NCI-H187 treated with DMSO at 0.1 percent for 48 hours (cell line): ENCODE data around the gene CYSTM1.
"Not testable (repeated sequence)": the region's sequence is repeated elsewhere in the genome, so short reads cannot be mapped to it uniquely, and the experiment has no call there.

ENCODE experiments used
- DNase-seq: peaks from one replicate; lab custom pipeline; 2025; lab: John Stamatoyannopoulos, UW

The CYSTM1 gene

GRCh38 chr5:140178086-140178410 lies 3.1 kb downstream of the CYSTM1 start:
- DNase-seq, result no peak

GRCh38 chr5:140178482-140179116 lies 3.6 kb downstream of the CYSTM1 start:
- DNase-seq, result no peak

- no peak for DNase-seq
Observed at GRCh38 chr5:140181002-140181483, 6.1 kb downstream of the CYSTM1 start.

GRCh38 chr5:140181525-140181924 lies 6.5 kb downstream of the CYSTM1 start:
- DNase-seq, result no peak

GRCh38 chr5:140182075-140182711 lies 7.2 kb downstream of the CYSTM1 start:
- DNase-seq, result no peak

- DNase-seq, result no peak
Observed at GRCh38 chr5:140182803-140183367, 7.9 kb downstream of the CYSTM1 start.

GRCh38 chr5:140185409-140185808 lies 10.4 kb downstream of the CYSTM1 start:
- no peak for DNase-seq

GRCh38 chr5:140186267-140186671 lies 11.3 kb downstream of the CYSTM1 start:
- DNase-seq, result no peak

GRCh38 chr5:140189253-140189652 lies 14.3 kb downstream of the CYSTM1 start:
- DNase-seq, result no peak

GRCh38 chr5:140189977-140190871 lies 15.2 kb downstream of the CYSTM1 start:
- no peak for DNase-seq

GRCh38 chr5:140190872-140191218 lies 15.9 kb downstream of the CYSTM1 start:
- DNase-seq, result no peak

- DNase-seq, result no peak
Observed at GRCh38 chr5:140192715-140193430, 17.9 kb downstream of the CYSTM1 start.

- no peak for DNase-seq
Observed at GRCh38 chr5:140194662-140195061, 19.7 kb downstream of the CYSTM1 start.

- no peak for DNase-seq
Observed at GRCh38 chr5:140196115-140196814, 21.3 kb downstream of the CYSTM1 start.

- DNase-seq, result no peak
Observed at GRCh38 chr5:140197023-140197422, 22.0 kb downstream of the CYSTM1 start.

- DNase-seq, result not testable (repeated sequence)
Observed at GRCh38 chr5:140198915-140199314, 23.9 kb downstream of the CYSTM1 start.

- DNase-seq, result no peak
Observed at GRCh38 chr5:140202078-140202477, 27.1 kb downstream of the CYSTM1 start.

GRCh38 chr5:140202610-140203009 lies 27.6 kb downstream of the CYSTM1 start:
- DNase-seq, result no peak

- no peak for DNase-seq
Observed at GRCh38 chr5:140205216-140205615, 30.2 kb downstream of the CYSTM1 start.

GRCh38 chr5:140205952-140206351 lies 31.0 kb downstream of the CYSTM1 start:
- no peak for DNase-seq

GRCh38 chr5:140207250-140207964 lies 32.4 kb downstream of the CYSTM1 start:
- DNase-seq, result no peak
